ENCODE data around the gene LAMA5.

Gene LAMA5

DNA sequence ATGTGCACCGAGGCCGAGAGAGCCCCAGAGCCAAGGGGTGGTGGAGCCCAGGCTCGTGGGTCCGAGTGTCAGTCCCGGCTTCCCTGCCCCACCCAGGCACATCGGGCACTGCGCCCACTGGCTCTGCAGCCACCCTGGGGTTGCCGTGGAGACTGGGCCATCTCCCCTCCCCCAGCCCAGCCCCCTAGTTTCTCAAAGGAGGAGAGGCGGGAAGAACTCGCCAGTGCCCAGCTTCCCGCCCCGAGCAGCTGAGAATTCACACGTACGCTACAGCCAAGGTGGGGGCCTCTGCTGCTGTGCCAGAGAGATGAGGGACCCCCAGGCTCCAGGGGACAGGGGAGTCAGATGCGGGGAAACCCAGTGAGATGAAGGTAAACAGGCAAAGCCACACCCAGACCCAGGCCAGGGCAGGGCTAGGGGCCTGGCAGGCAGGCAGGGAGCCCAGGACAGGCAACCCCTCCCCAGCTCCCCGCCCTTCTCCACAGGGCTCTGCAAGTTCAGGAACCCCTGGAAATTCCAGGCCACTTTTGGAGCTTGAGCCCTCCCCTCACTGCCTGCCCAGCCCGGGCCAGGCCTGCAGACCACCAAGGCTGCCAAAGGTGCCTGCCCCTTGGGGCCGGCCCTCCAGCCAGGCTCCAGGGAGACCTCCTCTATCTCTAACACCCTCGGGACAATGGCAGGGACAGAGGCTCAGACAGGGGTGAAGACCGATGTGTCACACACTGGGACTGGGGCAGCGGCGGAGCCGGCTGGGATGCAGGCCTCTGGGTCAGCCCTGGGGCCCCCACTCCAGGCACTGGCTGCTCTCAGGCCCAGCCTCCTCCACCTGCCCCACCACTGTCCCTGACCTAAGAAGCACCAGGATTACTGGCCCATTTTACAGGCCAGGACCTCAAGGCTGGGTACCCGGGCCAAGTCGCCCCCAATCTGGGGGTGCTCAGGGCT is 6.0 kb downstream of the LAMA5 start:
- DNase-seq (ENCODE audit: low read depth in 3 of 3) = no peak

DNA sequence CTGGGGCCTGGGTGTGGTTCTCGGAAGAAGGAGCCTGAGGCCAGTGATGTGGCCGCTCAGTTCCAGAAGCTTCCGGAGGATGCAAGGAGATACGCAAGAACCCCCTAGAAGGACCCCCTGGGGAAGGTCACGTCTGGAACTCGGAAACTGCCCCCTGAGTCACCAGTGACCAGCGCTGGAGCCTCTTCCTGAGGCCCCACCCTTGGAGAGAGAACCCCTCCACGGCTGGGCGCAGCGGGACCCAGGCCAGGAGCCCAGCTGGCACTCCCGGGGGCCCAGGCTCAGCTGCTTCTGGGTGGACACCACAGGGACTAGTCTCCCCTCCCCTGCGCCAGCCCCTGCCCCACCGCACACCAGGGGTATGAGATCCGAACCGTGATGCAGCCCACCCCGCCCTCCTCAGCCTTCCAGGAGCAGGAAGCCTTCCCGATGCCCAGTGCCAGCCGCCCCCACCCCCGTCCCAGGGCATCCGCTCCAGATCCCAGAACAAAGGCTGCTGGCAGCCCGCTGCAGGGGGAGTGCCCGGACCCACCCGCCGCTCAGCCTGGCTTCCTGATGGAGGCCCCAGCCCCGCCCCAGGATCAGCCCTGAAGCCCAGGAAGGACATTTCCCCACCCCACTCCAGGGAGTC is 7.5 kb downstream of the LAMA5 start:
- no peak for DNase-seq (ENCODE audit: low read depth in 3 of 3)

DNA sequence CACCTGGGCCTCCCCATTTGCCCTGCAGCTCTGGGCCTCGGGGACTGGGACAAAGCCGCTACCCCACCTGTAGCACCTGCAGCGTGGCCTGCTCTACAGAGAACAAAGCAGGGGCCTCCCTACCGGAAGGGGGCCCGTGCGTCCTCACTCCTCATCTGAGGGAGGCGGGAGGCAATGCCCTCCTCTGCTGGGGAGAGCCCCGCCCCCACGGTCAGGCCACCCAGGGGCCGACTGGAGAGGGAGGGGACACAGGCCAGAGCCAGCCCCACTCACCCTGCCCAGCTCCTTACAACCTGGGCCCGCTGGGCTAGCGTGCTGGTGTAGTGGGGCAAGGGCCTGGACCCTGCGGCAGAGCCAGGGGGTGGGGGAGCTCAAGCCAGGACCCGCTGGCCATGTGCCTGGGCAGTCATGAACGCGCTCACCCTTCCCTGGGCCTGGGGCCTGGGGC is 8.0 kb downstream of the LAMA5 start:
- no peak for DNase-seq (ENCODE audit: low read depth in 3 of 3)

DNA sequence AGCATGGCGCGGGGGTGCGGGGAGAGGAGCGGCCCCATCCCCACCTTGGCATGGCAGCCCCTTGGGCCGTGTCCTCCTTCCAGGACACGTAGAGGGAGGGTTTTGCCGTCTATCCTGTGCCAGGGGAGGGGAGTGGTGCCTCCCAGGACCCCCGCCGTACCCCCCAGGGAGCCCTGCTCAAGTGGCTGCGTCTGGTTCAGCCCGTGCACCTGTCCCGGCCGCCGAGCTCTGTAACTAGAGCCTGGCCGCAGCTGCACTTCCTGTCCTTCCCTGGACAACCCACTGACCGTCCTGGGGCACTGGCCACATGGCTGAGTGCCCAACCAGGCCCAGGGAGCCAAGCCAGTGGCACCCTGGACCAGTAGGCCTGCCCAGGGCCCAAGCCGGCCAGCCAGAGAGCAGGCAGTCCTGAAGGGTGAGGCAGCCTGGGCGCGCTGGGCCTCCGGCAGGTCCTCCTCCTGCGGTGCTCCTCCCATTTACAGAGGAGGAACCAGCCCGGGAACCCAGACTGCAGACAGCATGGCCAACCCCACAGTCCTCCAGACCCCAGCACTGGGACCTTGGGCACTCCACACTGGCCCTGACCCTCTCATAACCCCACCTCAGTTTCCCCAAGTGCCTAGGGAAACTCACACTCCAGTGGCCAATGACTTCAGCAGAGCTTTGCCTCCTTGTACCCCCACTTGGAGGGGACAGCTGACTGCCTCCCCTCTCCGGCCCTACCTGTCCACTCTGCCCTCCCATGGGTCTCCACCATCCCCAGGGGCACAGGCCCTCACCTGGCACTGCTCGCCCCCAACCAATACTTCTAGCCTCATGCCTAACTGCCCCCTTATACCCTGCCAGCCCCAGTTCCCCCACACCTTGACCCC is 8.7 kb downstream of the LAMA5 start:
- no peak for DNase-seq (ENCODE audit: low read depth in 3 of 3)

DNA sequence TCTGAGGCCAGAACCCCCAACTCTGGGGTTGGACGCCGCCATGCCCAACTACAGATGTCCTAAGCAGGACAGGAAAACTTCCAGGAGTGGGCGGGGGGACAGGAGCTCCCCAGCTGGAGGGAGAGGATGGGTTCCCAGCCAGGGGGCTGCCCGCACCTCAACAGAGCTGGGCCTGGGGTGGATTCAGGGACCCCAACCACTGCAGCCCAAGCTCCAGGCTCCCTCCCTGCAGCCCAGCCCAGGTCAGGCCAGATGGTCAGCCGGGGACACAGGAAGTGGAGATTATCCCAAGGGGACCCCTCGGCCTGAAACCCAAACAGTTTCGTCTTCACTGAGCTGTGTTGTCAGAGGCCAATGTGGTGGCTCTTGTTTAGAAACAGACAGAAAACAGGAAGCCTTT is 9.4 kb downstream of the LAMA5 start:
- DNase-seq (ENCODE audit: low read depth in 3 of 3) = no peak

DNA sequence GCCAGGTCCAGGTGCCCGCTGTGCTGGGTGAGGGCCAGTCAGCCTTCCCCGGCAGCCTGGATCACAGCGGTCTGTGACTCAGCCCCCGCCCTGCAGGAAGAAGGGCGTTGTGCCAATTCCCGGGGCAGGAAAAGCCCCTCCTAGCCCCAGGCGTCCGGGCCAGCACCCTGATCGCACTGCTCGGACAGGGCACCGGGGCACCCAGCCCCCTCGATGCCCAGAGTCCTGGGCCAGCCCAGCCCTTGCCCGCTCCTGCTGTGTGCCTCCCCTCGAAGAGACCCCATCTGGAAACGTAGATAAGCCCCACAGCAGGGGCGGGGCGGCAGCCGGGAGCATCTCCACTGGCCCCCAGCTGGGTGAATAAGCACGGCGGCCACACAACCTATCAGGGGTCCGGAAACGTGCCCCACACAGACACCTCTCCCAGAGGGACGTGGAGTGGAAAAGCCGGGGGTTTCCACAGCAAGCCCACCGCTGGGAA is 9.9 kb downstream of the LAMA5 start:
- no peak for DNase-seq (ENCODE audit: low read depth in 3 of 3)

DNA sequence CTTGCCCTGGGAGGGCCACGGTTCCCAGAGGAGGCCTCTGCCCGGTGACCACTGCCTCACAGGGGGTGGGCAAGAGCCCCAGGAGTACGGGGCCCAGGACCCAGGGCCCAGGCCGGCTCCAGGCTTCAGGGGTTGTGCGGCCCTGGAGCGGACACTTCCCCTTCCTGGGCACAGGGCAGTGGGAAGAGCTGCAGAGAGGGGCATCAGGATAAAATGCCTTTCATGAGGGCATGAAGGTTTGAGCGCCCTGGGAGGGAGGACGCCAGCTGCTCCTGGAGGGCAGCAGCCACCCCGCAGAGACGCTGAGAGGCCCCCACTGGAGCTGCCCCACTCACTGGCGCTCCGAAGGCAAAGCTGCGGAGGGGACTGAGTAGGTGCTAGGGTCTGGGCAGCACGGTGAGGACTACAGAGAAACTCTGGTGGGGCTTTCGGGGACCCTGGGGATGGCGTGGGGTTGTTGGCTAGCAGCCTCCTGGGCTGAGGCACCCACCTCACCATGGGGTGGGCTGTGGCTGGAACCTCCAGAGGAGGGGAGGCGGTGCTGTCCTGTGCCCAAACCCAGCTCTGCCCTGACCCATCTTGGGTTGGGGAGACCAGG is 10.4 kb downstream of the LAMA5 start:
- no peak for DNase-seq (ENCODE audit: low read depth in 3 of 3)

DNA sequence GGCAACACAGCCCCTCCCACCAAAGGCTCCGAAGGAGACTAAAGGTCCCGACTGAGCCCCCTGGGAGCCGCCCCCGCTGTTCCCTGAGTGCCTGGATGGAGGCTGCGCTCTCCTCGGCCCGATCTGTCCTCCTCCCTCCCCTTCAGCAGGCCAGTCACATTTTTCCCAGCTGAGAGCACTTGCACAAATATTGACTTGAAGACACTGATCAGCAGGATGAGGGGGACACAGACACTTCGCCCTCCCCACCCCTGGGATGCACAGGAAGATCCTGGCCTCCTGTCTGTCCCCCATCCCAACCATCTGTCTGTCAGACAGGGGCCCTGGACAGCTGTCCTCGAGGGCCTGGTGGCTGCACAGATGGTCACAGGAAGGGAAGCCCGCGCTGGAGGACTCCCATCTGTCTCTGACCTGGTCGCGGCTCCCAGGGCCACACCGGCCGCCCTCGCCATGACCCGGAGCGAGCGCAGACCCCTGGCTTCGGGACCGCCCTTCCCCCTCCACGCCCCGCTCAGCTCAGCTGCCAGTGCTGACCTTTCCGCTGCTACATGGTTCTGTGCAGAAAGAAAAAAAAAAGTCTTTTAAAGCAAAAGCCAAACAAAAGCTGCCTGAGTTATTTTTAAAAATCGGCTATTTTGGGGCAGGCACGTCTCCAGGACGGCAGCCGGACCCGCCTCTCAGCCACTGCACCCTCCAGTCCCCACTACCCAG is 11.1 kb downstream of the LAMA5 start:
- no peak for DNase-seq (ENCODE audit: low read depth in 3 of 3)

DNA sequence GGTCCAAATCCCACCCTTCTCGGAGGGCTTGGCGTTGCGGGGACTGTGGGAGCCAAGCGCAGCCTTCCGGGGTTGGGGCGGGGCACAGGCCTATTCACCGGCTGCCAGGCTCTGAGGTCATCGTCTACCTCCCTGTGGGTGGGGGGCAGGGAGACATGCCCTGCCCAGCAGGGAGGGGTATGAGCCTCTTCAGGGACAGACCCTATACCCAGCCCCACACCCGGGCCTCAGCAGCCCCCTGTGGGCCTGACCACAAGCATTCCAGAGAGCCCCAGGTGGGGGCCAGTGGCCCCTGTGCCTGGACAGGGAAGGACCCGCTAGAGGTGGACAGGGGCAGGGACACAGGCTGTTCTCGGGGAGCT is 11.6 kb downstream of the LAMA5 start:
- DNase-seq (ENCODE audit: low read depth in 3 of 3) = no peak

DNA sequence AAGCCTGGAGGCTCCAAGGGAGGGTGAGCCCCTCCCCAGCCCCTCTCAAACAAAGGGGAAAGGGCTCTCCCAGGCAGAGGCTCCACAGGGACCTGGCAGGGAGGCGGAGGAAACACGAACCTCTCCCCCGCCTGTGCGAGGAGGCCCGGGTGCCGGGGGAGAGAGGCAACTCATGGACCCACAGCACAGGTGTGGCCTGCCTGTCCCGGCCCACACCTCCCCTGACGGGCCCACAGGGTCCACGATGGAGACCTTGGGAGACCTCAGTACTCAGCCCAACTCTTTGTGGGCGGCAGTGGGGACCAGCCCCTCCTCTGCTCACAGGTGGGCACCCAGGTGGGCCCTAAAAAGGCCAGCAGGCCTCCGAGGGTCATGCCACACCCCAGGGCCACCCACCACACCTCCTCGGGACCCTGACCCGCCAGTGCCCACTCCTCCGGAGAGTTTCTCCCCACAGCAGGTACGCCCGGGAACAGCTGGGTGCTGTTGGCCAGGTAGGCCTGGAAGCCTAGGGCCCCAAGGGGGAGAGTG is 12.2 kb downstream of the LAMA5 start:
- no peak for DNase-seq (ENCODE audit: low read depth in 3 of 3)

DNA sequence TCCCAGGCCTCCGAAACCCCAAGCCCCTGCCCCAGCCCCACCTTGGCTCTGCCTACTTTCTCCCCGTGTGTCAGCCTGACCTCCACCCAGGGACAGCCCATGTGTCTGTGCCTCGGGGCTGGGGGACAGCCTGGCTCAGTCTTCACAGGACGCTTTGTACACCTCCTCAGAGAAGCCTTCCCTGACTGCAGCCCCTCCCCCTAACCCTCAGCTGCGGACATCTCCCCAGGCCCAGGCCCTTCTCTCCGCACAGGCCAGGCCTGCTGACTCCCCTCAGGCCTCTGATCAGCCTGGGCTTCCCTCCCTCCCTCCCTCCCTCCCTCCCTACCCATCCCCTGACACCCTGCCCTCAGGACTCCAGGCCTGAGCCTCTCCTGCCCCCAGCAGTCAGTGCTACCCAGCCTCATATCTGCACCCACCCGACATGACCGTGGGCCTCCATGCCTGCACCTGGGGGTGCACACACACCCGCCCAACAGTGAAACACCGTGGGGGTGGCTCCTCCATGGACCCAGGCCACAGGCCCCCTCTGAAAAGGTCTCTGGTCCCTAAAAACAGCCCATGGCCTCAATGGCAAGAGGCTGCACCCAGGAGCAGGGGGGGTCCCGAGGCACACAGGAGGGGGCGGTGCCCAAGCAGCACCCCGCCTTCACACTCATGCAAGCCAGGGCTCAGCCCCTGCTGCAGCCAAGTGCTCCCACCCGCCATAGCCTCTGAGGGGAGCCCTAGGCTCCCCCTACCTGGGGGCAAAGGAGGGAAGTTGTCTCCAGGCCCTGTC is 12.9 kb downstream of the LAMA5 start:
- no peak for DNase-seq (ENCODE audit: low read depth in 3 of 3)

DNA sequence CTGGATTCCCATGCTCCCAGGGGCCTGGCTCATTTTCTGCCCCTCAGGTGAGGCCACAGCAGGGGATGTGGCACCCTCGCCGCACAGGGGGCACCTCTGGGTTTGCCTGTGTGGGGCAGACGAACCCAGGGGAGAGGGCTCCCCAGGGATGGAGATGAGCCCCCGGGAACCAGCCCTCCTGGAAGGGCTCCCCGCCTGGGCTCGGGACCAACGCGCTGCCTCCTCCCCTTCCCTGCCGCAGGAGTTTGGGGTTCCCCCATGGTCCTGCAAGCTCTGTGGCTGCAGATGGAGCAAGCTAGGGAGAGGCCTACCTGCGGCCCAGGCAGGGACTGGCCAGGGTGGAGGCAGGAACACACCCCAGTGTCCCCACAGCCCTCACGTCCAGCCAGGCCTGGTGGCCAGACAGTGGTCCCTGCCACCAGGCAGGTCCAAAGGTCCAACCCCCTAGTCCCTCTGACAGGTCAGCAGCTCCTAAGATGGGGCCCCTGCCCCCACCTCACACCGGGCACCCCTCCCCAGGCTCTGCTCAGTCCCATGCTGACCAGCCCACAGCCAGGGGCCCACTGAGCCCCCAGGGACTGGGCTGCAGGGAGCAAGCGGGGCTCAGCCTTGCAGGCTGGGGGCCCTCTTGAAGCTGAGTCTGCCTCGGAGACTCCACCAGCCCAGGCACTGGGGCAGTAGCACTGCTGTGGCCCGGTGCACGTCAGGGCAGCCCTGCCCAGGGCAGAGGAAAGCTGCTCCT is 13.7 kb downstream of the LAMA5 start:
- no peak for DNase-seq (ENCODE audit: low read depth in 3 of 3)

DNA sequence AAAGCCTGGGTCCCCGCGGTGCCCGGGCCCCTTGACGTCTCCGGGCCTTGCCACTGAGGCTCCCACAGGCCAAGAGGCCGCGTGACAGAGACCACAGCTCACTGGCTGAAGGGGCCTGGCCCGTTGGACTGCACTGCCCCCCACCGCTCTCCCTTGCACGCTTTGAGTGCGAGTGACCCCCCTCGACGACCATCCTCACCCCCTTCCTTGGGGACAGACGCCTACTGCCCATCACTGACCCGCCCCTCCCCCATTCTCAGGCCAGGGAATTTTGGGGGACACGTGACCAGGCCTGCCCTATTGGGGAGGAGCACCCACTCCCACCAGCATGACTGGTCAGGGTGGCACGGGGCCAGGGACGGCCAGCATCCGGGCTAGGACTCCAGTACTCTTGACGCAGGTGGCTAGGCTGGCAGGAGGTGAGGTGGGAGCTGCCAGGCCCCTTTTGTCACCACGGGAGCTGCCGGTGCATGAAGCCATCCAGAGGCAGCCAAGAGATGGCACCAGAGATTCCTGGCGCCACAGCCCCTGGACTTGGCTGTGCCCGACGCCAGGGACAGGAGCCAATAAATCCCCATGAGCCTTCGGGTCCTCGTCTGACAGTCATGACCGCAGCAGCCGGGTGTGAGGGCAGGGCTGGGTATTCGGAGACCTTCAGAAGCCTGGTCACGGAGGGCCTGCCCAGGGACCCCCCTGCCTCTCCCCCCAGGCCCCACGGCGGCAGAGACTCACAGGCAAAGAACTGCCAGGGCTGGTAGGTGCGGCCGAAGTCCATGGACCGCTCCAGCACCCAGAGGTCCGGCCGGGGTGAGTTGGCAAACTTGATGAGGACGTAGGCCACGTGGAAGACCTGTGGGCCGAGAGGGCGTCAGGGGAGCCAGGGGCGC is 14.5 kb downstream of the LAMA5 start:
- no peak for DNase-seq (ENCODE audit: low read depth in 3 of 3)

DNA sequence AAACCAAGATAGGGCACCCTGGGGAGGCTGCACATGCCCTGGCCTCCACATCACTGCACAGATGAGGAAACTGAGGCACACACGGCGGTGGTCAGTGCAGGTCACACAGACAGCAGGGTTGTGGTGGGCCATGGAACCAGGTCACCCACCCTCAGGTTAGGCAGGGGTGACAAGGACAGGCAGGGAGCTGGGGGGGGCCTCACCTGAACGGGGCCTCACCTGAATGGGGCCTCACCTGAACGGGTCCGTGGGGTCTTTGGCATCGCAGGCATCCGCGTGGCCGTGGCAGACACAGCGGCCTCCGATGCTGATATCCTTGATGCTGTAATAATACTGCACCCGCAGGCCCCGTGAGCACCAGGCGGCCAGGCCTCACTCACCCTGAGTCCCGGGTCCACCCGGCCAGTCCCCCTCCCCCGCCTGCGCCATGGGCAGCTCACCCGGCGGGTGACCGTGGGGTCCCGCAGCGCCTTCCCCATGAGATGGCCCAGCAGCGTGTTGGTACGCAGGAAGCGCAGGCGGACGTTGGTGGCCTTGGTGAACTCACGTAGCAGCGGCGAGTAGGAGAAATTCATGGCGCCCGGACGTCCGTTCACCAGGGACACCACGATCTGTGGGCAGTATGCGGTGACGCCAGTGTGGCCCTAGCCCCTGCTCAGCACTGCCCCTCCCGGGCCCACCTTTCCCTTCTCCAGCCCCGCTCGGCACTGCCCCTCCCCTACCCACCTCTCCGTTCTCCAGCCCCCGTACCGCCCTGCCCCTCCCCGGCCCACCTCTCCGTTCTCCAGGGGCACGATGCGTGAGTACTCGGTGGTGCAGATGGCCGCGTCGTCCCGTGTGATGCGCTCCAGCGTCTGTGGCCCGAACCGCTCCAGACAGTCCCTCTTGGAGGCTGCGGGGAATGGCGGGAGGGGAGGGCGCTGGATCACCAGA is 15.4 kb downstream of the LAMA5 start:
- no peak for DNase-seq (ENCODE audit: low read depth in 3 of 3)

DNA sequence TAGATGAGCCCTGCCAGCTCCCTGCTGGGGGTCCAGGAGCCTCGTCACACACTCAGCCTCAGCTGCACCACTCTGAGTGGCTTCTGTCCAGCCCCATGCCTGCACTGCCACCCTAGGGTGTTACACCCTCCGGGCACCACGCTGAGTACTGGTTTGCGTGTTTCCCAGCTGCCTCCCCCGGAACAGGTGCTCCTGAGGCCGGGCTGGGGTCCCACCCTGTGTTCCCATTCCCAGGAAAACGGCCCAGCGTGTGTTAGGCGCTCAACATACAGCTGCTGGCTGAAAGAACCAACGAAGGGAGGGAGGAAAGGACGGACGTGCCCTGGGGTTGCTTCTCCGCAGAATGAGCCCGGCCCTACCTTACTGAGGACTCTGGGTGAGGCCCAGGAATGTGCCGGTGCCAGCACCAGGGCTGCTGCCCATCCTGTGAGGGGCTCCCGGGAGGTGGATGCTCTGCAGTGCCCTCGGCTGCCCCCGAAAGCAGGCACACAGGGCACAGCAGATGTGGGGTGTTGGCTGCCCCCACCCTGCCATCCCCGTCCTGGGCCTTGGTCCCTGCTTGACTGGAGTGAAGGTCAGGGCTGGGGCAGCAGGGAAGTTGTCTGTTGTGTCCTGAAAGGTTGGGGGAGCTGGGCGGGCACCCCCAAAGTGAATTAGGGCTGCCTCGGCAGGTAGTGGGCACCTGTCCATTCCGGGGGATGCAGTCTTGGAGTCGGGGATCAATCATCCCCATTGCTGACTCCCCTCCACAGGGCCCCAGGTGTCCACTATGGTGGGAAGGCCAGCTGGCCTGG is 16.3 kb downstream of the LAMA5 start:
- DNase-seq (ENCODE audit: low read depth in 3 of 3) = no peak

DNA sequence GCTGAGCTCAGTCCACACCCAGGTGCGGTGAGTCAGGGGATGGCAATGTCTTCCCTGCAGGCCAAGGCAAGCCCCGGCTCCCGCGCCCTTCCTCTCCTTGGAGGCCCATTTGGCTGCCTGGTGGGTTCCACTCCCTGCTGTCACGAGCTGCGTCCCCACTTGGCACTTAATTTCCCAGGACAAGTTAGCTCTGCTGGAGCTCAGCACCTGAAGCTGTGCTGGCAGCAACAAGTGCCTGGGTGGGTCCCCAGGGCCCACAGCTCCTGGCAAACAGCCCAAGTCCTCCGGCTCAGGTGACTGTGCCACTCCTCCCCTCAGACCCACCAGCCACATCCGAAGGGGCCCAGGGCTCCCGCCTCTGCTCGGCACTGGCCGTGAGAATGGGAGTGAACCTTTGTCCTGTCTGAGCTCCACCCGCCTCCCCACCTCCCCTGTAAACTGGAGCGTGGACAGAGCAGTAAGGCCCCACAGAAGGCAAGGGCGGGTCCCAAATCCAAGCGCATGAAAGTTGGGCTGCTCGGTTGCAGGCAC is 16.9 kb downstream of the LAMA5 start:
- no peak for DNase-seq (ENCODE audit: low read depth in 3 of 3)
